Kidney glomerular epithelial cell (primary cell): Measurements from ENCODE around the gene G3BP1.
"Not testable (repeated sequence)": the region's sequence is repeated elsewhere in the genome, so short reads cannot be mapped to it uniquely, and the experiment has no call there.

Experiments used
- DNase-seq: peaks from one replicate; lab custom pipeline; 2025; lab: John Stamatoyannopoulos, UW

Gene G3BP1

GRCh38 chr5:151755383-151755782 lies 16.4 kb upstream of the G3BP1 start:
- DNase-seq, result no peak

GRCh38 chr5:151757233-151758140 lies 14.3 kb upstream of the G3BP1 start:
- no peak for DNase-seq

GRCh38 chr5:151758141-151758429 lies 13.7 kb upstream of the G3BP1 start:
- no peak for DNase-seq

GRCh38 chr5:151758430-151759241 lies 13.1 kb upstream of the G3BP1 start, which contains the start of gene ATOX1:
Gene ATOX1 (minus strand): TSS chr5:151758631. CDS start chr5:151758551, 80 bp downstream.
- DNase-seq, result peak; percentile 74

GRCh38 chr5:151764801-151765200 lies 7.0 kb upstream of the G3BP1 start:
- no peak for DNase-seq

DNA sequence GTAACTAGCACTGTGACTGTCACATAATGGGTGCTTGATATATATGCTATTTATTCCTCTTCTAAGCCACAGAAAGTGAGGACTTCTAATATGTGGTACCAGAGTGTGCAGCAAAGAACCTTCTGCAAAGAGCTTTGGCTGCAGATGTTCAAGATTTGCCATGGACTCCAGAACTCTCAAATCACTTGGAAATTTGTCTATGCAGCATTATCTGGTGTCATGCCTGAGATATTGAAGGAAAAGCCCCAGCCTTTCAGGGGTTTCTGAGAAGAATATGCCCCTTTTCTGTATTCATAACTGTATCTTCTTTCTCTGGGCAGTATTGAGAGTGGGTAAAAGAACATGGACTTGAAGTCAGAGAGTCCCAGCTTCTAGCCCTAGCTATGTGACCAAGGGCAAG lies 4.8 kb upstream of the G3BP1 start:
- DNase-seq, result no peak

DNA sequence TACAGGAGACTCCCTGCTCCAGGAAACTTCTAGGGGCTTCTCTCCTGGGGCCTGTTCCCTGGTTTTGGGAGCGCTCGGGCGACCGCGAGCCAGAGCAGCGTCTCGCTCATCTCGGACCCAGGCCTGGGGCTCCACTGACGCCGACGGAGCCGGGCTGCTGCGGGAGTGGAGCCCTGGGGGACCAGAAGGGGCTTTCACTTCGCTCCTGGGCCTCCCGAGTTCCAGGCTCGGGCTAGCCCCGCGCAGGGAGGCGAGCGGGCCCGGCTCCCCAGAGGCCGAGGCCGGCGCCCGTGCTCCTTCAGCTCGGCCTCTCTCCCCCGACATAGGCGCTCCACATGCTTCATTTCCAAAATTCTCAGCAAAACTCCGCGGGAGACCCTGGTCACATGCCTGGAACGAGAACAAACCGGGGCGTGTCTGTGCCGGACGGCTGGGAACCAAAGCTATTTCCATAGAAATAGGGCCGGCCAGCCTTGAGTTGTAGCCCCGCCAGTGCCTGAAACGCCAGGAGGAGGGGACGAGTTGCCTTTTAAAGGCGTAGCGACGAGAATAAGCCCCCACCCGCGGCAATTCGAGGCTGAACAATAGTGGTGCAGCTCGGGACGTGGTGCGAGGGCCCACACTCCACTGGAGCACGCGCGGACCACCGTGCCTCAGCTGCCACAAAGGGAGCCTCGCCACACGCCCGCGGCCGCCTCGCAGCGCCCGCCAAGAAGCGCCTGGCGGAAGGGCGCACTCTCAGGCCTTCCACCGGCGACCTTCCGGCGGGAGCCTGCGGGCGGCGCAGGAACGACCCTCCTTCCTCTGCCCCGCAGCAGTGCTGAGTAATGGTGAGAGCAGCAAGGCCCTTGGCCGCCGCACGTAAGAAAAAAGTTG lies 1.1 kb upstream of the G3BP1 start:
- peak; percentile 59 for DNase-seq

DNA sequence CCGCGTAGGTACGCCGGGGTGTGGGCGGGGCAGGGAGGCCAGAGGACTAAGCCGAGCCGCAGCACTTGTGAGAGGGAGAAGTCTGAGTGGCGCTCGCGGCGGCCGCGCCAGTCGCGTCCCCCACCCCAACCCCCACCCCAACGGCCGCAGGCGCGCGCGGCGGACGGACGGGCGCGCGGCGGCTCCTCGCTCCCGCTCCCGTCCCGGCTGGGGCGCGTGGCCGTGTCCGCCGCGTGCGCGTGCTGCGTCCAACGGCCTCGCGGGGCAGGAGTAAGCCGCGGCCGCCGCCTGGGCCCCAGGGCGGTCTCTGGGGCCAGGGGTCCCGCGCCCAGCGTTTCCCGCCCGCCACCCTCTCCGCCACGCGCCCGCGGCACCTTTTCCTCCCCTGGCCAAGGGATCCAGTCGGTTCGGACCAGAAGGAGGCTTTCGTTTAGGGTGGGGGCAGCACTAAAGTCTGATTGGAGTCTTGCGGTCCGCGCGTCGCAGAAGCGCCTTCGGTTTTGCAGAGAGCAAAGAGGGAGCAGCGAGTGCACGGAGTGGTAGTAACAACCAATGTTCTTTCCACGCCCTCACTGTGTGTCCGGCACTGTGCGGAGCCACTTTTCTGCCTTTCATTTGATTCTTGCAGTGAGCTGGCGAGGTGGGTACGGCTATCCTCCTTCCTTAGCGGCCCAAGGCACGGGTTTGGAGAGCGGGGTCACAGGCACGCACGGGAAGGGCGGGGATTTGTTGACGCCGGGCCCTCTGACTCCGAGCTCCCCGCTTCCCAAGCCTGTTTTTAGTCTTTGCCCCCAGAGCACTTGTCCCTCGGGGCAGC lies 483 bp downstream of the G3BP1 start:
- DNase-seq, result no peak

DNA sequence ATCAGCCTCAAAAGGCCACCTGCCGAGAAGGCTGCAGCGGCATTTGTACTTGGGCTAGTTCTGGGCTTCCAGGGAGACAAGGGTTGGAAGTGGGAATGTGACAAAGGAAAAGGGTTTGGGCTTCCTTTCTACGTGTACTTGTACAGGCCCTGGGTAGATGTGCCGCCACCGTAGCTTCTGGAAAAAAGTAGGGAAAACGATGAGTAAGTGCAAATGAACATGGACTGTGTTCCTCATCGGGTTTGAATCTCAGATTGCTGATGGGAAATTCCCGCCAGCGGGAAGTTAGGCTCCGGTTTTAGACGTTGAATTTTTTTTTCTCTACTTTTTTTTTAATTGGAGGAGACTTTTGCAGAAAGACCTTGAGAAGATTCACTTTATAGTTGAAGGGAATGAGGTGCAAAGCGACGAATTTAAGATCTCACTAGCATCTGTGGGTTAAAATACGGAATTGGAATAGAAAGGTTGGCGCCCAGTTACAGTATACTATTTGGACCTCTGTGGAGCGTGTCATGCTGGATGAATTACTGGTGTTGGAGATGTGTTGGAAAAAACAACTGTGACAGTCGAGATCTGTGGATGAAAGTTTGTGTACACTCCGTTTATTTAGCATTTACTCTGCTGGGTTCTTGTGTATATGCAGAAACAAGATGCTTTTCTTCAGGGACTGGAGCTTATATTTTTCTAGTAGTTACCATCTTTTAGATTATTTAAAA lies 1.2 kb downstream of the G3BP1 start:
- DNase-seq, result peak; percentile 33

DNA sequence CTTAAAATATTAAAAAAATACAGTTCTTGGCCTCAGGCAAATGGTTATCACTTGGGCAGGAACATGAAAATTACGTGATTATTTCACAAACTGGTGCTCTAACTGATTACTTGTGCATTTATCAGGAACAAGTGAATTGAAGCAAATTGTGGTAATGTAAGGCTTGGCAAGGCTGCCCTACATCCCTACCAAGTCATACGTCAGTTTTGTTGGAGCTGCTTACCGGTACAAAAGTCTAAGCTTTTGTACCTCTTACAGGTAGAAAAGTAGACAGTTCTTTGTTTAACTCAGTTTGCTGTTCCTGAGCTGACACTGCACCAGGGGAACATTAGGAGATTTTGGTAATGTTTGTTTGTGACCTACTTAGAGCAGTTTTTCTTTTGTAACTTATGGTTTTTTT lies 2.2 kb downstream of the G3BP1 start:
- DNase-seq, result no peak

DNA sequence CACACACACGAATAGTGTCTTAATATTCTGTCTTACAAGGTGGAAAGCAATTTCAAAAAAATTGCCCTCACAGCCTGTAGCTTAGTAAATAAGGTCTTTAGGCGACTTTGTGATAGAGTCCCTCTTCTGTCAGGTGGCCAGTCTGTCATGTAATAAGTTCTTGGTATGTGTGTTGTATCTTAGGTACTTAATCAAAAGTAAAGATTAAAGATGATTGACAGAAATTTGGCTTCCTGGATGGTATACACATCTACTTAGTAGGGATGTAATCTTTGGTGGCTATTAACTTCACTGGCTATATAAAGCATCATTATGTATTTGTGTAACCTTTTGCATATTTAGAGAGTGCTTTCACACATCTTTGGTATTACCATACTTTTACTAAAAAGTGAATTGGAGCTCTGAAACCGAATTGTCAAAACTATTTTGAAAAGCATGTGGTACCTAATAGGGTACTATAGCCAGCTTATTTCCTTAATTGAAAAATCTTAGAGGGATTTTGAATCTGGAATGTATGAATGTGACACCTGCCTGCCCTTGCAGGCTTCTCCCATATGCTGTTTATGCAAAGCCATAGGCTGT lies 3.4 kb downstream of the G3BP1 start:
- DNase-seq, result no peak

- DNase-seq, result no peak
Observed at GRCh38 chr5:151779531-151780125, 7.9 kb downstream of the G3BP1 start.

DNA sequence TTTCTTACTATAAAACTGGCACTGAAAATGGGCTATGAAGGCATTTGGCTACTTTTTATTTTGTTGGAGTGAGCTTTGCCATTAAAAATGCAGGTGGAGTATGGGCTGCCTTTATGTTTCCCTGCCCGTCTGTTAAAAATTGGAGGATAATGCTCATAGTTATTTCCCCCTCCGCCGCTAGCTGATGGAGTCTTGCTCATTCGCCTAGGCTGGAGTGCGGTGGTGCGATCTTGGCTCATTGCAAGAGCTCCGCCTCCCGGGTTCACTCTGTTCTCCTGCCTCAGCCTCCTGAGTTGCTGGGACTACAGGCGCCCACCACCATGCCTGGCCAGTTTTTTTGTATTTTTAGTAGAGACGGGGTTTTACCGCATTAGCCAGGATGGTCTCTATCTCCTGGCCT lies 8.6 kb downstream of the G3BP1 start:
- DNase-seq, result no peak

DNA sequence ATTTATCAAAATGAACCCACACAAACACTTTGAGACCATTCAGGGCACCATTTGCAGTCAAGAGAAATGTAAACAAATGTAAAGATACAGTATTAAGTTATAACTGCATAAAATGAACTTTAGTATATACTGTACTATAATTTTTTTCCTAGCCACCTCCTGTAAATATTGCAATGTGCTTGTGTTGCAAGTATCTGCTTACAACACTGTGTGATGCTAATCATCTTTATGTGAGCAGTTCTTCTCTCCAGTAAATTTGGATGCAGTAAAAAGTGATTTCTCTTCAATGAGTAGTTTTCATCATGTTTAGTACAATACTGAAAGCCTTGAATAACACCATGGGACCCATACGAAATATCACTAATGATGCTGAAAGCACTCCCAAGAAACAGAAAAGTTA lies 9.4 kb downstream of the G3BP1 start:
- no peak for DNase-seq

GRCh38 chr5:151783664-151784063 lies 11.9 kb downstream of the G3BP1 start:
- DNase-seq, result not testable (repeated sequence)

GRCh38 chr5:151784141-151784540 lies 12.4 kb downstream of the G3BP1 start:
- DNase-seq, result no peak

- DNase-seq, result no peak
Observed at GRCh38 chr5:151786468-151786867, 14.7 kb downstream of the G3BP1 start.

GRCh38 chr5:151787817-151788216 lies 16.1 kb downstream of the G3BP1 start:
- no peak for DNase-seq

DNA sequence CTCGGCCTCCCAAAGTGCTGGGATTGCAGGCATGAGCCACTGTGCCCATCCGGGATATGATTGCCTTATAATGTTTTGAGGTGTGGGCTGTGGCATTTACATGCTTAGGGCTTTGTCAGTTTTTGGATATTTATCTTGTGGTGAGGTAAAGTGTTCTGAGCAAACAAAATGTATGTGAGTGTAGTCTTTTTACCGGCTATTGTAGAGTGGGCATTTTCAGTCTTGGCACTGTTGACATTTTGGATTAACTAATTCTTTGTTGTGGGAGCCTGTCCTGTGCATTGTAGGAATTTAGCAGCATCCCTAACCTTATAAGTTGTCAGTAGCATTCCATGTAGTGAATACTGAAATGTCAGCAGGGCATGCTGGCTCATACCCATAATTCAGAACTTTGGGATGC lies 21.6 kb downstream of the G3BP1 start:
- DNase-seq, result no peak

GRCh38 chr5:151795426-151795825 lies 23.7 kb downstream of the G3BP1 start:
- DNase-seq, result no peak
